Esophagus muscularis mucosa (tissue), 4 donors: ENCODE data around the gene CEP89.
"Not testable (repeated sequence)": the region's sequence is repeated elsewhere in the genome, so short reads cannot be mapped to it uniquely, and the experiment has no call there.

Source experiments
- CTCF ChIP-seq, 3 experiments: fragments of 200-600 bp in 2 of 3; fragments of 450-650 bp in 1 of 3; sonication (generic) in 2 of 3; IDR thresholded peaks; one replicate each; pipeline ENCODE4 v1.5.1; 2017 to 2019; ENCODE audit warnings: antibody characterized with exemption in 3 of 3, mild to moderate bottlenecking in 2 of 3, moderate library complexity in 1 of 3
- EP300 ChIP-seq: sonication (generic); formaldehyde crosslinking; IDR thresholded peaks from one replicate; pipeline ENCODE4 v1.6.1; 2017; ENCODE audit warnings: antibody characterized with exemption
- POLR2AphosphoS5 ChIP-seq, 2 donors: sonication (generic); formaldehyde crosslinking; IDR thresholded peaks; one replicate each; pipeline ENCODE4 v1.6.1; 2017; ENCODE audit warnings: antibody characterized with exemption in 2 of 2

DNA sequence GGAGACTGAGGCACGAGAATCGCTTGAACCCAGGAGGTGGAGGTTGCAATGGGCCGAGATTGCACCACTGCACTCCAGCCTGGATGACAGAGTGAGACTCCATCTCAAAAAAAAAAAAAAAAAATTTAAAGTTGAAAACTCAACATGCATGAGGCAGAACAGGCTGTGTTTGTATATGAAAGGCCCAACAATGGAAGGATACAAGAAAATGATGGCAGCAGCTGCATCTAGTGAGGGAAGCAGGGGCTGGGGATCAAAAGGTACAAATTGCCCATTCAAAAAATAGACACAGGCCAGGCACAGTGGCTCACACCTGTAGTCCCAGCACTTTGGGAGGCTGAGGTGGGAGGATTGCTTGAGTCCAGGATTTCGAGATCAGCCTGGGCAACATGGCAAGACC is 6.1 kb upstream of the CEP89 start:
- TF ChIP-seq POLR2AphosphoS5 (IDR thresholded peaks at IDR 0.05); EP300; CTCF (IDR thresholded peaks at IDR 0.05): not testable (repeated sequence)
